ENCODE measurements around the gene REXO5. TPM values are rescaled to one million over a fixed set of nuclear protein-coding genes. Genes with fewer than 3 reads are reported as not detected.
"Not testable (repeated sequence)": the region's sequence is repeated elsewhere in the genome, so short reads cannot be mapped to it uniquely, and the experiment has no call there.

Gene REXO5
- polyA plus RNA-seq, 1 experiment = 2.6 TPM

GRCh38 chr16:20859229-20859628 lies 52.9 kb downstream of the REXO5 start:
- Histone ChIP-seq H3K4me3 (ENCODE audit: low read depth, low read length) (no peak overlapping the region), H3K9me3 (ENCODE audit: control insufficient read depth, insufficient read depth, low read length) (no peaks in the 10 kb centered on the region), H3K27ac (ENCODE audit: low read depth, low read length) (no peak overlapping the region), H3K27me3 (ENCODE audit: control insufficient read depth, insufficient read depth, low read length) (no peaks in the 10 kb centered on the region)
- POLR2A ChIA-PET = no interaction called here
- no peak for DNase-seq (ENCODE audit: low read depth, low spot score)
- no peak for TF ChIP-seq CTCF (IDR thresholded peaks at IDR 0.05; ENCODE audit: low read depth, low read length)
- CTCF ChIA-PET = no interaction called here

GRCh38 chr16:20859699-20860098 lies 53.4 kb downstream of the REXO5 start:
- TF ChIP-seq CTCF (IDR thresholded peaks at IDR 0.05; ENCODE audit: low read depth, low read length) = no peak
- no peaks in the 10 kb centered on the region for H3K9me3 ChIP-seq (ENCODE audit: control insufficient read depth, insufficient read depth, low read length)

DNA sequence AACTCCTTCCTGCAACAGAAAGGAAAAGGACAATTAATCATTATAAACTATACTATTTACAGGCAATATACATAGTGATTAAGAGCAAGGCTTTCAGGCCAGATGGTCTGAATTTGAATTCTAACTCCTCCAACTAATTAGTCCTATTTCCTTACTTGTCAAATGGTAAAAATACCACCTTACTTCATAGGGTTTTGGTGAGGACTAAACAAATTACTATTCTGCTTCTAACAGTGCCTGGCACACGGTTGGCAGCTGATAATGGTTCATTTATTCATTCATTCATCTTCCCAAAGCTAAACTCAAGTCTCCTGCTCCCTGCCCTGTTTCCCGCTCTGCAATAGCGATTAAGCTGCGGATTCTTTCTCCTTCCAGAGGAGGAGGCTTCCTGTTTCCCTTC lies 54.0 kb downstream of the REXO5 start:
- no peaks in the 10 kb centered on the region for H3K9me3 ChIP-seq (ENCODE audit: control insufficient read depth, insufficient read depth, low read length)
- DNase-seq (ENCODE audit: low read depth, low spot score) = no peak
- no peak overlapping the region for H3K4me3 ChIP-seq (ENCODE audit: low read depth, low read length)
- no peaks in the 10 kb centered on the region for H3K27me3 ChIP-seq (ENCODE audit: control insufficient read depth, insufficient read depth, low read length)
- CTCF ChIA-PET = interaction anchor here (1.0 kb wide), 1 partner anchor 9 kb away, joined by 3 read pairs; no protein-coding TSS in a partner anchor
- POLR2A ChIA-PET = no interaction called here
- TF ChIP-seq CTCF (IDR thresholded peaks at IDR 0.05; ENCODE audit: low read depth, low read length) = no peak
- no peak overlapping the region for H3K27ac ChIP-seq (ENCODE audit: low read depth, low read length)

More at GRCh38 chr16:20859699-20860098, 53.4 kb downstream of the REXO5 start:
- ChIA-PET POLR2A (no interaction called here), CTCF (no interaction called here)
- Histone ChIP-seq H3K27ac (ENCODE audit: low read depth, low read length) (no peak overlapping the region), H3K4me3 (ENCODE audit: low read depth, low read length) (no peak overlapping the region), H3K27me3 (ENCODE audit: control insufficient read depth, insufficient read depth, low read length) (no peaks in the 10 kb centered on the region)
- no peak for DNase-seq (ENCODE audit: low read depth, low spot score)

- H3K4me3 ChIP-seq (ENCODE audit: low read depth, low read length); H3K9me3 ChIP-seq (ENCODE audit: control insufficient read depth, insufficient read depth, low read length); POLR2A ChIA-PET; H3K27me3 ChIP-seq (ENCODE audit: control insufficient read depth, insufficient read depth, low read length); DNase-seq (ENCODE audit: low read depth, low spot score); H3K27ac ChIP-seq (ENCODE audit: low read depth, low read length): not testable (repeated sequence)
- CTCF ChIA-PET = interaction anchor here (1.0 kb wide), 1 partner anchor 9 kb away, joined by 3 read pairs; no protein-coding TSS in a partner anchor
These were observed 54.7 kb downstream of the REXO5 start for GRCh38 chr16:20860995-20861394.

GRCh38 chr16:20862162-20862960 lies 56.0 kb downstream of the REXO5 start:
- H3K4me3 ChIP-seq (ENCODE audit: low read depth, low read length) = no peak overlapping the region
- ChIA-PET CTCF (no interaction called here), POLR2A (no interaction called here)
- no peak for DNase-seq (ENCODE audit: low read depth, low spot score)
- no peak for TF ChIP-seq CTCF (IDR thresholded peaks at IDR 0.05; ENCODE audit: low read depth, low read length)
- no peaks in the 10 kb centered on the region for H3K27me3 ChIP-seq (ENCODE audit: control insufficient read depth, insufficient read depth, low read length)
- H3K9me3 ChIP-seq (ENCODE audit: control insufficient read depth, insufficient read depth, low read length) = no peaks in the 10 kb centered on the region
- no peak overlapping the region for H3K27ac ChIP-seq (ENCODE audit: low read depth, low read length)

DNA sequence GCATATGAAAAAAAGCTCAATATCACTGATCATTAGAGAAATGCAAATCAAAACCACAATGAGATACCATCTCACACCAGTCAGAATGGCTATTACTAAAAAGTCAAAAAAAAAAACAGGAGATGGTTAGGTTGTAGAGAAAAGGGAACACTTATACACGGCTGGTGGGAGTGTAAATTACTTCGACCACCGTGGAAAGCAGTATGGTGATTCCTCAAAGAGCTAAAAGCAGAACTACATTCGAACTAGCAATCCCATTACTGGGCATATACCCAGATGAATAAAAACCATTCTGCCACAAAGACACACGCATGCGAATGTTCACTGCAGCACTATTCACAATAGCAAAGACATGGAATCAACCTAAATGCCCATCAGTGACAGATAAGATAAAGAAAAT lies 58.0 kb downstream of the REXO5 start:
- ChIA-PET POLR2A (interaction anchor here (0.6 kb wide), 1 partner anchor 36 kb away, joined by 3 read pairs; the partner anchor contains the start of gene LYRM1), CTCF (interaction anchor here (0.6 to 3.3 kb wide), 3 partner anchors 13 to 479 kb away, joined by 3 to 34 read pairs (median 4); no protein-coding TSS in a partner anchor)
- not testable (repeated sequence) for H3K4me3 ChIP-seq (ENCODE audit: low read depth, low read length); DNase-seq (ENCODE audit: low read depth, low spot score); H3K9me3 ChIP-seq (ENCODE audit: control insufficient read depth, insufficient read depth, low read length); H3K27me3 ChIP-seq (ENCODE audit: control insufficient read depth, insufficient read depth, low read length); H3K27ac ChIP-seq (ENCODE audit: low read depth, low read length)

Measured in AG04450 (cell line).